Spleen (tissue), 11 donors: ENCODE results near the gene FLVCR2. TPM values are rescaled to one million over a fixed set of nuclear protein-coding genes. Genes with fewer than 3 reads are reported as not detected.
A peak's percentile ranks its signal among the peaks of the same experiment; 100 is the strongest.

Source experiments
- DNase-seq: peaks from one replicate; pipeline ENCODE4 v3.0.0-alpha.2; 2020
- H3K27ac ChIP-seq, 8 donors: fragments of 200-600 bp; sonication (generic) in 7 of 8; 1 replicate in 4 of 8; 2 replicates in 4 of 8; pipeline versions ENCODE4 v1.5.0 to v1.8.0; 2016 to 2021; ENCODE audit warnings: inconsistent platforms in 4 of 8, mild to moderate bottlenecking in 4 of 8, moderate library complexity in 1 of 8
- H3K27me3 ChIP-seq, 7 donors: fragments of 200-600 bp; sonication (generic) in 6 of 7; replicated peaks in 1 of 7; 1 replicate in 4 of 7; 2 replicates in 3 of 7; pipeline versions ENCODE4 v1.5.0 to v1.8.0; 2016 to 2021; ENCODE audit warnings: inconsistent platforms in 3 of 7, mild to moderate bottlenecking in 1 of 7
- H3K36me3 ChIP-seq, 6 donors: fragments of 200-600 bp; sonication (generic) in 5 of 6; 1 replicate in 4 of 6; 2 replicates in 2 of 6; pipeline versions ENCODE4 v1.5.0 to v1.8.0; 2016 to 2021; ENCODE audit warnings: inconsistent platforms in 2 of 6
- H3K4me1 ChIP-seq, 6 donors: fragments of 200-600 bp; sonication (generic) in 5 of 6; 1 replicate in 3 of 6; 2 replicates in 3 of 6; pipeline versions ENCODE4 v1.5.0 to v1.8.0; 2016 to 2021; ENCODE audit warnings: inconsistent platforms in 3 of 6
- H3K4me3 ChIP-seq, 8 donors: fragments of 200-600 bp; sonication (generic) in 7 of 8; 1 replicate in 4 of 8; 2 replicates in 4 of 8; pipeline versions ENCODE4 v1.5.0 to v1.8.0; 2016 to 2021; ENCODE audit warnings: inconsistent platforms in 4 of 8, mild to moderate bottlenecking in 4 of 8, moderate library complexity in 2 of 8
- H3K9me3 ChIP-seq, 8 donors: fragments of 200-600 bp; sonication (generic) in 7 of 8; 1 replicate in 4 of 8; 2 replicates in 4 of 8; pipeline versions ENCODE4 v1.5.0 to v1.8.0; 2016 to 2021; ENCODE audit warnings: inconsistent platforms in 4 of 8
- POLR2A ChIP-seq, 3 donors: fragments of 450-650 bp; IDR thresholded peaks; one replicate each; pipeline ENCODE4 v1.5.1; 2017; ENCODE audit warnings: antibody characterized with exemption in 3 of 3, mild to moderate bottlenecking in 1 of 3
- POLR2AphosphoS5 ChIP-seq, 3 donors: sonication (generic); formaldehyde crosslinking; IDR thresholded peaks; one replicate each; pipeline ENCODE4 v1.5.1; 2017; ENCODE audit warnings: antibody characterized with exemption in 3 of 3
- WGBS, 5 donors: extraction: QIAGEN DNeasy Blood & Tissue Kit in 3 of 5; methylation state at CpG; one replicate each; pipeline versions ENCODE4 v1.1.5 to v1.1.7; 2013 to 2018; 5-methylcytosine and 5-hydroxymethylcytosine counted together
- intact Hi-C: fragments of 100-400 bp; cut with DNase I; formaldehyde crosslinking; loops from one replicate; pipeline ENCODE4 v1.15.0; 2023; ENCODE audit warnings: low total_unique reads
- polyA plus RNA-seq, 3 donors: library from polyadenylated mRNA; stranded (reverse); fragments of 200-250 nt; gene quantifications; one replicate each; pipeline ENCODE4 v1.2.1, GENCODE V29; 2013
- total RNA-seq, 7 donors: library from RNA; depleted of rRNA in 3 of 7; stranded (reverse); fragments of >200 nt in 3 of 7; fragmentation: NEBNext Ultra II Directional in 4 of 7; extraction: Animal tissue kit (Norgen Biotek cat#: 25700) in 4 of 7; gene quantifications; one replicate each; pipeline versions ENCODE4 v1.1.0 to v1.2.1, GENCODE V29; 2016 to 2021
- TF ChIP-seq, protein P1 (sequence below), 11 experiments: fragments of 200-600 bp in 7 of 11; fragments of 450-650 bp in 4 of 11; sonication (generic) in 4 of 11; IDR thresholded peaks in 8 of 11; conservative IDR thresholded peaks in 3 of 11; 1 replicate in 7 of 11; 2 replicates in 4 of 11; pipeline versions ENCODE4 v1.4.0 to v1.8.0; 2016 to 2021; ENCODE audit warnings: antibody characterized with exemption in 11 of 11, inconsistent platforms in 4 of 11, mild to moderate bottlenecking in 1 of 11
- donor health status: healthy with polysubstance abuse.
- donor health status: DM: no; HTN: no; CAD: no; lungs with moderate emphysema.
- donor health status: DM: no; HTN: no; CAD: no.
- donor health status: Bipolar disorder and iron deficiency.
- donor health status: healthy.
- donor health status: DM: no; HTN: no; CAD: no.
- donor health status: DM: yes; HTN: yes; CAD: no.

Gene FLVCR2
- total and polyA plus RNA-seq, 10 donors = 4.8 to 47.9 (median 30.2) TPM

GRCh38 chr14:75609116-75609515 is 30.7 kb downstream of the FLVCR2 start:
- Histone ChIP-seq H3K4me1 (peaks cover 0 to 56% (median 11%) of the 10 kb centered on the region in 6 donors), H3K27ac (peak overlapping the region in 5 of 8 donors; percentile 6 to 82 (median 78))
- 81 to 92% (median 89%) methylated on average over 4 of the region's 4 CpGs for WGBS, 5 donors

GRCh38 chr14:75609606-75610475 is 31.4 kb downstream of the FLVCR2 start:
- 63 to 67% (median 64%) methylated on average over 9 of the region's 9 CpGs for WGBS, 5 donors
- intact Hi-C loops = no loop called here
- no peak overlapping the region for H3K4me3 ChIP-seq
- H3K4me1 ChIP-seq = peaks cover 0 to 61% (median 15%) of the 10 kb centered on the region in 6 donors
- no peak for DNase-seq
- H3K27me3 ChIP-seq = no peaks in the 10 kb centered on the region
- TF ChIP-seq POLR2A (IDR thresholded peaks at IDR 0.05) (no peak), POLR2AphosphoS5 (IDR thresholded peaks at IDR 0.05) (peak in 1 of 3 donors; percentile 76)
- H3K36me3 ChIP-seq = no peaks in the 10 kb centered on the region
- H3K27ac ChIP-seq = peak overlapping the region in 6 of 8 donors; percentile 6 to 82 (median 76)
- peaks cover 0 to 19% (median 7%) of the 10 kb centered on the region in 8 donors for H3K9me3 ChIP-seq

More at GRCh38 chr14:75609116-75609515, 30.7 kb downstream of the FLVCR2 start:
- intact Hi-C loops = no loop called here
- no peak overlapping the region for H3K4me3 ChIP-seq
- H3K36me3 ChIP-seq = no peaks in the 10 kb centered on the region
- no peak for TF ChIP-seq POLR2A (IDR thresholded peaks at IDR 0.05)
- TF ChIP-seq, protein P1, sequence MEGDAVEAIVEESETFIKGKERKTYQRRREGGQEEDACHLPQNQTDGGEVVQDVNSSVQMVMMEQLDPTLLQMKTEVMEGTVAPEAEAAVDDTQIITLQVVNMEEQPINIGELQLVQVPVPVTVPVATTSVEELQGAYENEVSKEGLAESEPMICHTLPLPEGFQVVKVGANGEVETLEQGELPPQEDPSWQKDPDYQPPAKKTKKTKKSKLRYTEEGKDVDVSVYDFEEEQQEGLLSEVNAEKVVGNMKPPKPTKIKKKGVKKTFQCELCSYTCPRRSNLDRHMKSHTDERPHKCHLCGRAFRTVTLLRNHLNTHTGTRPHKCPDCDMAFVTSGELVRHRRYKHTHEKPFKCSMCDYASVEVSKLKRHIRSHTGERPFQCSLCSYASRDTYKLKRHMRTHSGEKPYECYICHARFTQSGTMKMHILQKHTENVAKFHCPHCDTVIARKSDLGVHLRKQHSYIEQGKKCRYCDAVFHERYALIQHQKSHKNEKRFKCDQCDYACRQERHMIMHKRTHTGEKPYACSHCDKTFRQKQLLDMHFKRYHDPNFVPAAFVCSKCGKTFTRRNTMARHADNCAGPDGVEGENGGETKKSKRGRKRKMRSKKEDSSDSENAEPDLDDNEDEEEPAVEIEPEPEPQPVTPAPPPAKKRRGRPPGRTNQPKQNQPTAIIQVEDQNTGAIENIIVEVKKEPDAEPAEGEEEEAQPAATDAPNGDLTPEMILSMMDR (IDR thresholded peaks at IDR 0.05 in 8 of 11, conservative IDR thresholded peaks at IDR 0.05 in 3 of 11) = no peak
- TF ChIP-seq POLR2AphosphoS5 (IDR thresholded peaks at IDR 0.05) = no peak
- no peaks in the 10 kb centered on the region for H3K27me3 ChIP-seq
- peaks cover 0 to 19% (median 7%) of the 10 kb centered on the region in 8 donors for H3K9me3 ChIP-seq
- no peak for DNase-seq

GRCh38 chr14:75610834-75611233 is 32.4 kb downstream of the FLVCR2 start:
- Histone ChIP-seq H3K27ac (peak overlapping the region in 6 of 8 donors; percentile 6 to 82 (median 76)), H3K9me3 (peaks cover 0 to 19% (median 7%) of the 10 kb centered on the region in 8 donors), H3K4me3 (no peak overlapping the region), H3K4me1 (peaks cover 0 to 62% (median 21%) of the 10 kb centered on the region in 6 donors), H3K36me3 (no peaks in the 10 kb centered on the region), H3K27me3 (no peaks in the 10 kb centered on the region)
- no peak for TF ChIP-seq POLR2A (IDR thresholded peaks at IDR 0.05)
- TF ChIP-seq, protein P1 (IDR thresholded peaks at IDR 0.05 in 8 of 11, conservative IDR thresholded peaks at IDR 0.05 in 3 of 11) = no peak
- no peak for TF ChIP-seq POLR2AphosphoS5 (IDR thresholded peaks at IDR 0.05)
- WGBS, 5 donors = 67 to 77% (median 73%) methylated on average over 4 of the region's 4 CpGs
- DNase-seq = no peak
- intact Hi-C loops = no loop called here

DNA sequence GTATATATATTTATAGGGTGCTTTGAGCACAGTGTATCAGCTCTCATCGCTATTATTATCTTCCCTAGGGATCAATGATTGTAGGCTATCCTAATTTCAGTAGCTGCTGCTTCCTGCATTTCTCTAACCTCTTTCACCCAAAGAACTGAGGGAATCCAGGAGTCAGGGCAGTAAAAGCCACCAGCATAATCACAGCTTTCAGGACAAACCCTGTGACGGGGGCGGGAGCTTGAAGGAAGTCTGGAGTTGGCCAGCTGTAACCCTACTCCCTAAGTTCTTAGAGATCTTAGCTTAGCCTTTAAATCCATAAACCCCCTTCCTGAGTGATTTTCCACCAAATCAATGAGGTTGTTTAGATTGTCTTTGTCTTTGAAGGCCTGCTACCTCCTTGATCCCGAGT is 33.7 kb downstream of the FLVCR2 start:
- H3K36me3 ChIP-seq = no peaks in the 10 kb centered on the region
- peak overlapping the region in 3 of 8 donors; percentile 5 to 79 (median 29) for H3K27ac ChIP-seq
- 83 to 93% (median 85%) methylated on average over 4 of the region's 4 CpGs for WGBS, 5 donors
- DNase-seq = no peak
- H3K27me3 ChIP-seq = no peaks in the 10 kb centered on the region
- peaks cover 0 to 64% (median 21%) of the 10 kb centered on the region in 6 donors for H3K4me1 ChIP-seq
- intact Hi-C loops = no loop called here
- H3K4me3 ChIP-seq = no peak overlapping the region
- H3K9me3 ChIP-seq = peaks cover 0 to 17% (median 6%) of the 10 kb centered on the region in 8 donors
- TF ChIP-seq POLR2AphosphoS5 (IDR thresholded peaks at IDR 0.05) = no peak
- TF ChIP-seq POLR2A (IDR thresholded peaks at IDR 0.05) = no peak
- TF ChIP-seq, protein P1 (IDR thresholded peaks at IDR 0.05 in 8 of 11, conservative IDR thresholded peaks at IDR 0.05 in 3 of 11) = no peak
